Right ventricle myocardium inferior (tissue), 1 donor: Measurements from ENCODE around the gene ATP6V0E2. TPM values are rescaled to one million over a fixed set of nuclear protein-coding genes. Genes with fewer than 3 reads are reported as not detected.
"Not testable (repeated sequence)": the region's sequence is repeated elsewhere in the genome, so short reads cannot be mapped to it uniquely, and the experiment has no call there.

ENCODE experiments used
- ATAC-seq: fragments of 200-7000 bp; cut with Tn5 transposase; one replicate; pipeline ENCODE4 v1.9.1; 2020; ENCODE audit warnings: mild to moderate bottlenecking, moderate library complexity
- DNase-seq: peaks from one replicate; pipeline ENCODE4 v3.0.0; 2021; ENCODE audit errors: missing footprints
- intact Hi-C: fragments of 100-400 bp; cut with DNase I; formaldehyde crosslinking; loops from one replicate; pipeline ENCODE4 v1.11.0; 2022
- long read RNA-seq: library from polyadenylated mRNA; unstranded; transcript quantifications from one replicate; pipeline ENCODE4 v2.0.0, GENCODE V29; 2021
- total RNA-seq: library from RNA; stranded (reverse); fragmentation: NEBNext Ultra II Directional; extraction: Animal tissue kit (Norgen Biotek cat#: 25700); gene quantifications from one replicate; pipeline ENCODE4 v1.2.1, GENCODE V29; 2021
- donor health status: DM: no; HTN: yes; CAD: no; lungs with severe emphysema.

Gene ATP6V0E2
- total RNA-seq, result 125 TPM
- long read RNA-seq, transcript ATP6V0E2-203 (4 exons, 2,722 nt), result major isoform, 180 of 200 reads
- long read RNA-seq, partial matches to known transcripts, result 6 of 200 reads
- long read RNA-seq, other reads (novel, unspliced or antisense), result 13 of 200 reads

DNA sequence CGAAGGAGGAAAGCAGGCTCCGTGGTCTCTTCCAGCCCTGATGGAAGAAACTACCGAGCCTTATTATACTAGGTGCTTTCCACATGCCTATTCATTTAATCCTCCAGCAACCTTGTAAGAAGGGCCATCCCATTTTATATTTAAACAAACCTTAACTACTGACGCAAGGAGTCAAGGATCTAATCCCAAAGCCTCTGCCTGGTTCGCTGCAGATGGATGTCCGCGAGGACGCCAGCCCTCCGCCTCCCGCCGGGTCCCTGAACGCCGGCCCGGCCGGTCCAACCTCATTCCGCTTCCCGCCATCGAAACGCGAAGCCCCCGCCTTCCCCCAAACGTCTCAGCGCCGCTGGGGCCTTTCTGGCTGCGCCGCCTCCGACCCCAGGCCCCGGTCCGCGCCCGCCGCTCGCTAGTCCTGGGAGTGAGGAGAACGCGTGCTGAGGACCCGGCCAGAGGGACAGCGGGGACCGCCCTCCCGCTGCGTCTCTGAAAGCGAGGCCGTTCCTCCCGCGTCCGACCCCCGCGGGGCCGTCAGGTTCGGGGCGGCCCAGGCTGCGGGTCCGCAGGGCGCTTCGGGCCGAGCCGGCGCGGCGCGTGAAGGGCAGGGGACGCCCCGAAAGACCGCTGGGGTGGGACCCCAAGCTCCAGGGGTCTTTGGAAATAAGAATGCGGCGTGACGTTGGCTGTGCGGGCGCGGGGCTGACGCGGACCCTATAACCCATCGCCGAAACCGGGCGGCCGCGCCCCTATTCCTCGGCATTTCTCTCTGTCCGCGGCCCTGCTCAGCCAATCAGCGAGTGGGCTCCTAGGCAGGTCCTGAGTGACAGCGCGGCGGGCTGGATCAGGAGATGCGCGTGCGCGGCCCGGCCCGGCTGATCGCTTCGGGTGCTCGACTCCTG, at the start of gene ATP6V0E2:
ATP6V0E2 (plus strand) TSS at position 896 of the 896 bp plus-strand sequence. CDS start 97 bp downstream, outside the sequence.
- intact Hi-C loops, result loop anchor here (2.0 to 10.0 kb wide), 3 partner anchors 35 to 171 kb away; partner anchors contain the start of genes ZNF467 and ZNF862
- ATAC-seq (peak; percentile 95), DNase-seq (peak; percentile 97)

DNA sequence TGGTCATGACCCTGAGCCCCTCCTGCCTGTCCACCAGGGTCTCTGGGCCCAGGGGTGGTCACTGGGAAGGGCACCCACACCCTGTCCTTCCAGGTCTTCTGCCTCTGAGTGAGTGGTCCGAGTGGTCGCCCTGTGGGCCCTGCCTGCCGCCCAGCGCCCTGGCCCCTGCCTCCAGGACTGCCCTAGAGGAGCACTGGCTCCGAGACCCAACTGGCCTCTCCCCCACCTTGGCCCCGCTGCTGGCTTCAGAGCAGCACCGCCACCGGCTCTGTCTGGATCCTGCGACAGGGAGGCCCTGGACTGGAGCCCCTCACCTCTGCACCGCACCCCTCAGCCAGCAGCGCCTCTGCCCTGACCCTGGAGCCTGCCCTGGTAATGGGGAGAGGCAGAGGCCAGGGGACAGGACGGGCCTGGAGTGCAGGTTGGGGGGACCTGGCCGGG, 49.4 kb upstream of the ATP6V0E2 start:
- intact Hi-C loops, result no loop called here
- DNase-seq, result no peak

DNA sequence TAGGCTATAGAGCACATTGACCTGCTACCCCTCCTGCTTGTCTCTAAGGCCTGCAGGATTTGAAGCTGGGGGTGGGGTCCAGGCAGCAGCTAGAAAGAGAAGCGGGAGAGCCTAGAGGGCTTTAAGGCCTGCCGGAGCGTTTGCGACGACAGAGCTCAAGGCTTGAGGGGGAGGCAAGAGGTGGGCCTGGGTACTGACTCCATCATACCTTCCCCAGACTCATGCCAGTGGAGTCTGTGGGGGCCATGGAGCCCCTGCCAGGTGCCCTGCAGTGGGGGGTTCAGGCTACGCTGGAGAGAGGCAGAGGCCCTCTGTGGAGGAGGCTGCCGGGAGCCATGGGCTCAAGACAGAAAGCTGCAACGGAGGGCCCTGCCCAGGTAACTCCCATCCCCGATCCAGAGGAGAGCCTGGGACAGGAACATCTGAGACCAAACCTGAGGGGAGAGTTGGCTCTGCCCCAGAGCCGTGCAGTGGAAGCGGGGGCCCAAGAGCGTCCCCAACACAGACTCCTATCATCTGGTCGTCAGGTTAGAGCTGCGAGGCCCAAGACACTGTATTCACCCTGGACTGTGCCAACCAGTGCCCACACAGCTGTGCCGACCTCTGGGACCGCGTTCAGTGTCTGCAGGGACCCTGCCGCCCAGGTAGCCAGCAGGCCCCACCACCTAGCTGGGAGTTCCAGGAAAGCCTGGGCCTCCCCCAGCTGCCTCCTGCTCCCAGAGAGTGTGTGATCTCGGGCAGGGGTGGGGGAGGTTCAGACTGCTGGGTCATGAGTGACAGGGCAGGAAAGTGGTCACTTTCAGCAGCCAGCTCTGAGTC, 48.8 kb upstream of the ATP6V0E2 start:
- intact Hi-C loops, result no loop called here
- ATAC-seq (no peak), DNase-seq (no peak)

More for the DNA sequence above, 49.4 kb upstream of the ATP6V0E2 start:
- ATAC-seq, result no peak

DNA sequence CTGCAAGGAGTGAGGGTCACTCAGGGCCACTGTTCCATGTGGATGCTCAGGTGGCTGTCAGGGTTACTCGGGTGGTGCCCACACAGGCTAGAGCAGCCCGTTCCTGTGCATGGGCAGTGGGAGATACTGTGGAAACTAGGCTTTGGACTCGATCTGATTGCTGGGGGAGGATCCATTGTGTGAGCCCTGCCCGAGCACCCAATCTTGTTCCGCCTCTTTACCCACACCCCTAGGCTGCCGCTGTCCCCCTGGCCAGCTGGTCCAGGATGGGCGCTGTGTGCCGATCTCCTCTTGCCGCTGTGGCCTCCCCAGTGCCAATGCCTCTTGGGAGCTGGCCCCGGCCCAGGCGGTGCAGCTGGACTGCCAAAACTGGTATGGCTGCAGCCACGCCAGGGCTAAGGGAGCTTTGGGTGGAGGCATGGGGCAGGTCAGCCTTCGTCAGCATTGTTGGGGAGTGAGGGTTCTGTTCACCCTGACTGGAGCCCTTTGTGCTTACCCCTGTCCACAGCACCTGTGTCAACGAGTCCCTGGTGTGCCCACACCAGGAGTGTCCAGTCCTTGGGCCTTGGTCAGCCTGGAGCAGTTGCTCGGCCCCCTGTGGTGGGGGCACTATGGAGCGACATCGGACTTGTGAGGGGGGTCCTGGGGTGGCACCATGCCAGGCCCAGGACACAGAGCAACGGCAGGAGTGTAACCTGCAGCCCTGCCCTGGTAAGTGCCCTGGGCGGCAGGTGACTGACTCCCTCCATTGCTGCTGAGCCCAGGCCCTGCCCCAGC, 48.0 kb upstream of the ATP6V0E2 start:
- ATAC-seq (no peak), DNase-seq (no peak)
- intact Hi-C loops, result no loop called here

DNA sequence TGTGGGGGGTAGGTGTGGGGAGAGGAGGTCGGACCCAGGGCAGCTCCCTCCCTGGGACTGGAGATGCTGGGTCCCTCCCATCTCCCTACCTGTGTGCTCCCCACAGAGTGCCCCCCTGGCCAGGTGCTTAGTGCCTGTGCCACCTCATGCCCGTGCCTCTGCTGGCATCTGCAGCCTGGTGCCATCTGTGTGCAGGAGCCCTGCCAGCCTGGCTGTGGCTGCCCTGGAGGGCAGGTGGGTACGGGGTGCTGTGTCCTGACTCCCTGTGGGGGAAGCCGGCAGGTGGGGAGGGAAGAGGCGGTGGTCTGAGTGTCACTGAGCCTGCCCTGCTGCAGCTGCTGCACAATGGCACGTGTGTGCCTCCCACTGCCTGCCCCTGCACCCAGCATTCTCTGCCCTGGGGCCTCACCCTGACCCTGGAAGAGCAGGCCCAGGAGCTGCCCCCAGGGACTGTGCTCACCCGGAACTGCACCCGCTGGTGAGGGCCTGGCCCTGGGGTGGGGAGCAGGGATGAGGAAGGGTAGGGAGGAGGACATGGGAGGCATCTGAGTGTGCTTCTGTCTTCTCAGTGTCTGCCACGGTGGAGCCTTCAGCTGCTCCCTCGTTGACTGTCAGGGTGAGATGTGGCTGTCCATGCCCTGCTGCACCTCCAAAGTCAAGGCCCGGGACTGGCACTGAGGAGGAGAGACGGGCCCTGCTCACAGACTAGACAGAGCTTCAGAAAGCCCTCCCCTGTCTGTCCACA, 47.3 kb upstream of the ATP6V0E2 start:
- DNase-seq (no peak), ATAC-seq (no peak)
- intact Hi-C loops, result no loop called here

DNA sequence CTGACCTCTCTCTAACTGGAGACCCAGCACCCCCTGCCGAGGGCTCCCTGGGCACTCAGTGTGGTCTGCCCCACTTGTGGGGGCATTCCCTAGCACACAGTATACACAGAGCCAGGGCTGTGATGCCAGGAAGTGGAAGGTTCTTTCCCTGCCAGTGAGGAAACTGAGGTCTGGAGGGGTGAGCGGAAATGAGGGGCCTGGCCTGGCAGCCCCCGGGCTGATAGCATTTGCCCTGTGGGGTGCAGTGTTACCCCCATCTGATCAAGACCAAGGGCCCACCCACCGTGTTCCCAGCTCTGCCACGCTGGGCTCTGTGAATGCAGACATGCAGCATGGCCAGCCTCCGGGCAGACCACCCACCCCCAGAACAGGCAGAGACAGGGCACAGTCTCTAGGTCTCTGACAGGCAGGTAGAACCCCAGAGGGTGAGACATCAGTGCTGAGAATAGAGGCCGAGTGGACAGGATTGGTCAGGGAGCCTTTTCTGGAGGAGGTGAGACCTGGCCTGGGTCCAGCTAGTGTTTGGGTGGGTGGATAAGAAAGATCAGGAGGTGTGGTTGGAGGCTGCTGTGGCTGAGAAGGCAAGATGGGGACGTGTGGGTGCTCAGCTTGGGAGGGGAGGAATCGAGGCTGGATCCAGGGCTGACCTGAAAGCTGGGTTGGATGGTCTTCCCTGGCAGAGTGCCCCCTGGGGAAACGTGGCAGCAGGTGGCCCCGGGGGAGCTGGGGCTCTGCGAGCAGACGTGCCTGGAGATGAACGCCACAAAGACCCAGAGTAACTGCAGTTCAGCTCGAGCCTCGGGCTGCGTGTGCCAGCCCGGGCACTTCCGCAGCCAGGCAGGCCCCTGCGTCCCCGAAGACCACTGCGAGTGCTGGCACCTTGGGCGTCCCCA, 46.4 kb upstream of the ATP6V0E2 start:
- ATAC-seq (no peak), DNase-seq (peak; percentile 61)
- intact Hi-C loops, result no loop called here

DNA sequence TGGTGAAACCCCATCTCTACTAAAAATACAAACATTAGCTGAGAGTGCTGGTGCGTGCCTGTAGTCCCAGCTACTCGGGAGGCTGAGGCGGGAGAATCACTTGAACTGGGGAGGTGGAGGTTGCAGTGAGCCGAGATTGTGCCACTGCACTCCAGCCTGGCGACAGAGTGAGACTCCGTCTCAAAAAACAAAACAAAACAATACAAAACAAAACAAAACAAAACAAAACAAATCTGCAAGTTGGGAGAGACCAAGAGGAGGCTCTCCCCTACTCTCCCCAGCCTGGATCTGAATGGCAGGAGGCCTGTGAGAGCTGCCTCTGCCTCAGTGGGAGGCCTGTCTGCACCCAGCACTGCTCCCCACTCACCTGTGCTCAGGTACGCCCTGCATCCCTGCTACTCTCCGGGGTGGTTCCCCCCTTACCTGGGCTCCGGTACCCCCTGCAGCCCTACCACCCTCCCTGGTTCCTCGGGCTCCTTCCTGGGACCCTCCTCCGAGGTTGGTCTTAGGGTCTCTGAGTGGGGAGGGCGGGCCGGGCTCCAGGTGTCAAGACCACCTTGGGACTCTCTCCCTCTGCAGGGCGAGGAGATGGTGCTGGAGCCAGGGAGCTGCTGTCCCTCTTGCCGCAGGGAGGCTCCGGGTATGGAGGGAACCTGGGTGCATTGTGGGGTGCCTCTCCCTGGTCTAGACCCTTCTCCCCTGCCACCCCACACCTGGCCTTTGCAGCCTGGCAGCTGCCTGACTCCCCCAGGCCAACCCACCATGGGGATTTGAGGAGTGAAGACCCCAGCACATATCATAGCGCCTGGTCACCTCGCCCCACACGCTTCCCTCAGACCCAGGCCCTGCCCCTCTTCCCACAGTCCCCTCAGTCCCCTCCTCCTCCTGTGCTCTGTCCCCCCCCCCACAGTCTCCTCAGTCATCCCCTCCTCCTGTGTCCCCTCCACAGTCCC, 45.1 kb upstream of the ATP6V0E2 start:
- ATAC-seq (no peak), DNase-seq (no peak)
- intact Hi-C loops, result no loop called here

DNA sequence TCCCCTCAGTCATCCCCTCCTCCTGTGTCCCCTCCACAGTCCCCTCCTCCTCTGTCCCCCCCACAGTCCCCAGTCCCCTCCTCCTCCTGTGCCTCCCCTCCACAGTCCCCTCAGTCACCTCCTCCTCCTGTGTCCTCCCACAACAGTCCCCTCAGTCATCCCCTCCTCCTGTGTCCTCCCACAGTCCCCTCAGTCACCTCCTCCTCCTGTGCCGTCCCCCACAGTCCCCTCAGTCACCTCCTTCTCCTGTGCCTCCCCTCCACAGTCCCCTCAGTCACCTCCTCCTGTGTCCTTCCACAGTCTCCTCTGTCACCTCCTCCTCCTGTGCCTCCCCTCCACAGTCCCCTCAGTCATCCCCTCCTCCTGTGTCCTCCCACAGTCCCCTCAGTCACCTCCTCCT, 43.2 kb upstream of the ATP6V0E2 start:
- intact Hi-C loops, DNase-seq: not testable (repeated sequence)

DNA sequence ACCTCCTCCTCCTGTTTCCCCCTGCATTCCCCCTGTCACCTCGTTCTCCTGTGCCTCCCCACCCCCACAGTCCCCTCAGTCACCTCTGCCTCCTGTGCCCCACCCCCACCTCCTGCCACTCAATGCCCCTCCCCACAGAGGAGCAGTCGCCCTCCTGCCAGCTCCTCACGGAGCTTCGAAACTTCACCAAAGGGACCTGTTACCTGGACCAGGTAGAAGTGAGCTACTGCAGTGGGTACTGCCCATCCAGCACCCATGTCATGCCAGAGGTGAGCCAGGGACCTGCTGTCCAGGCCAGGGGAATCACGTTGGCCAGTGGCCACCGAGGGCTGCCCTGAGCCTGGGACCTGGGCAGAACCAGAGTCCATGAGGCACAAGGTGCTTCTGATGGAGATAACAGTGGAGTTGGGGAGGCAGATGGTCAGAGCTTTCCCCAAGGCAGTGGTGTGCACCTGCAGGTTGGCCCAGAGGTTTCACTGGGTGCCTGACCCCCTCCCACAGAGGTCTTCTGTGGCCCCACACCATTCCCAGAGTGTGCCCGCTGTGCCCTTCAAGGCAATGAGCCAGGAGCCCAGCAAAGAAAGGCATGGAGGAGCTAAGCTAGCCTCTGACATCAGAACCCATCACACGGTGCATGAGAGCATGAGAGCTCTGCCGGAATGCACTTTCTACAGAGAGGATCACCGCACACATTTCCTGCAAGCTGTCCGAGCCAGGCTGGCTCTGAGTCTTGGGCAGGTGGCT, 42.6 kb upstream of the ATP6V0E2 start:
- no peak for DNase-seq
- intact Hi-C loops, result no loop called here
- no peak for ATAC-seq

More for the DNA sequence above, 43.2 kb upstream of the ATP6V0E2 start:
- ATAC-seq, result not testable (repeated sequence)

DNA sequence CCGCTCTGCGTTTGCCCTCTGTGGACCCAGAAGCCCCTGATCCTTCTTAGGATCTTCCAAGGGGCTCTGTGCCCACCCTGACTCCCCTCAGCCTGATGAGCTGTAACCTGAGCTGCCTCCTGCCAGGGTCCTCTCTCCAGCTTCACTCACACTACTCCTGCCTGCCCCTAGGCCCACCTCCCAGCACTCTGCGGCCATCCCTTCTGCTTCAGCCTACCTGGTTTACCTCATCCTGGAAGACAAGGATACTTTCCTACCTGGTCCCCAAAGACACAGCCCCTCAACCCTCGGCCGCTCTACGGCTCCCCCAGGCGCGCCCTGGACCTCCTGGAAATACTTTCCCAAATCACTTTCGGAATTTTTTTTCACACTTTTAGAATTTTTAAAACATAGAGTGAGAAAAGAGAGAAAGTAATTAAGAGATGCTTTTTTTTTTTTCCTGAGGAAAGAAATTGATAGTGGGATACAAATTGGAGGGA, 42.0 kb upstream of the ATP6V0E2 start:
- intact Hi-C loops, result no loop called here
- DNase-seq (no peak), ATAC-seq (no peak)

DNA sequence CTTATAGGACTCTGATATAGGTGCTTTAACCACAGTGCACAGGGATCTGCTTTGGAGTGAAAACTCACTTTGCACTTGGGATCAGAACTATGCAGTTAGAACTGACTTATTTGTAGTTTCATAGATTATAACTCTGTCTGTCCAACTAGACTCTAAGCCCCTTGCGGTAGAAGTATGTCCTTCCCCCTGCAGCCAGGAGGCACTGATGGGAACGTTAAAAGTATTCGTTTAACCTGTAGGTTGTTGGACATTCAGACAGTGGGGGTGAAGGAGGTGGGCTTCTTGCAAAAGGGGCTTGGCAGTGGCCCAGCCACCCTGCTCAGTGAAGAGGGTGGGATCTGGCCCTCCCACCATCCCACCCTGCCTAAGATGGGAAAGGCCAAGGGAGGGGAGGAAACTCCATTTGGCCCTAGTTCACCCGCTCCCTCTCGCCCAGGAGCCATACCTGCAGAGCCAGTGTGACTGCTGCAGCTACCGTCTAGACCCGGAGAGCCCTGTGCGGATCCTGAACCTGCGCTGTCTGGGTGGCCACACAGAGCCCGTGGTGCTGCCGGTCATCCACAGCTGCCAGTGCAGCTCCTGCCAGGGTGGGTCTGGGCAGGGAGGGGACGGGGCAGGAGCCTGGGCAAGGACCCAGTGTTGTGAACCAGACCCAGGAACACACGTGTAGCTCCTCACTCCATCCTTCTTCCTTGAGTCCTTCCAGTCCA, 41.3 kb upstream of the ATP6V0E2 start:
- no peak for DNase-seq

DNA sequence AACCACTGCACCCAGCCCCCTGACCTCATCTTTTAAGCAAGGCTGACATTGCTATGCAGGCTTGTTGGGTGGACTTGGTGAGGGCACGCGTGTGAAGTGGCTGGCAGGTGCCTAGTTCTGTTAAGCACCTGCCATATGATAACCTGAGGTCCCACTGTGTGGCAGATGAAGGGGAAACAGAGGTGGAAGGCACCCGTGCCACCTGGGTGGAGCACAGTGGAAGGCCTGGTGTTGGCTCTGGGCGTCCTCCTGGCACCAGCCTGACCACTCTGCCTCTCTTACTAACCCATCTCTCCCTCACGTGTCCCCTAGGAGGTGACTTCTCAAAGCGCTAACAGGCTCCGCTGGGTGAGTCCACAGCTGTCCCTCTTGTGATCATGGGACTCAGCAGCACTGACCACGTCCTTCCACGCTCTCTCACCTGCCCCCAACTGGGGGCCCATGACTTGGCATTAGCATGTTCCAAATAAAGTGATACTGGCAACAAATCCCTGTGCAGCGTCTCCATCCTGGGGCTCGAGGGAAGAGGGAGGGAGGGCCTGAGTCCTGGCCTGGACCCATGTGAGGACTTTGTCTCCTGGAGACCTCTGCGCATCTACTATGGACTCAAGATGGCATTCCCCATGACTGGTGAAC, 40.2 kb upstream of the ATP6V0E2 start:
- intact Hi-C loops, result no loop called here
- DNase-seq (no peak), ATAC-seq (no peak)

More for the DNA sequence above, 41.3 kb upstream of the ATP6V0E2 start:
- no peak for ATAC-seq
- intact Hi-C loops, result no loop called here

DNA sequence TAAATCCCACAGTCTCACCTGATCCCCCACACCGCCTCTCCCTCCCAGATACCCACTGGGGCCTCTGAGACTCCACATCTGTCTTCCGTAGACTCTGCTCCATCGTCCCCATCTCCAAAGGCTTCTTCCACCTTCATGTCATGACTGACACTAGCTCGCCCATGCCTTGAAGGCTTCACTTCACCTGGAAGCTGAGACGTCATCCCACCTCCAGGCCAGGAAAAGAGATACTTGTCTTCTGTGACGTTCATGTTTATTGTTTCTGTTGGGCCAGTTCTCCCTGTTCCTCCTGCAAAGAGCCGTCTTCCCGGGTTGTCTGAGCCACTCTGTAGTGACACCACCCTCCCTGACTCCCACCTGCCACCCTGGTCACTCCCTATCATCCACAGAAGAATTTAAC, 39.2 kb upstream of the ATP6V0E2 start:
- intact Hi-C loops, result no loop called here
- ATAC-seq (no peak), DNase-seq (no peak)

DNA sequence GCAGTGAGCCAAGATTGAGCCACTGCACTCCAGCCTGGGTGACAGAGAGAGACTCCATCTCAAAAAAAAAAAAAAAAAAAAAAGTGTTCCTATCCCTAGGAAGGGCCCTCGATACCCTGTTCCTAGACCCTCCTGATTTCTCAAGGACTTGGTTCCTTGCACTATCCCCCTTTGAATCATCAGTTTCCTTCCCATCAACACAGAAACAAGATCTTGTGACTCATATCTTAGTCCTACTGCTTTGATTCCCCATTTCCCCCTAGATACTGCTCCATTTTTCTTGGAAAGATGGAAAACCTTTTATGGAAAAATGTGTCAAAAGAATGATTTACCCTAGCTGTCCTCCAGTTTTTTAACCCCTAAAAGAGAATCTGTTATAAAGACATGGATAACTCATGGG, 37.3 kb upstream of the ATP6V0E2 start:
- no peak for DNase-seq
- no peak for ATAC-seq
- intact Hi-C loops, result no loop called here
